ENCODE measurements around the gene CCDC188. TPM values are rescaled to one million over a fixed set of nuclear protein-coding genes. Genes with fewer than 3 reads are reported as not detected.

Gene CCDC188
- total and polyA plus RNA-seq, 4 donors: not detected

DNA sequence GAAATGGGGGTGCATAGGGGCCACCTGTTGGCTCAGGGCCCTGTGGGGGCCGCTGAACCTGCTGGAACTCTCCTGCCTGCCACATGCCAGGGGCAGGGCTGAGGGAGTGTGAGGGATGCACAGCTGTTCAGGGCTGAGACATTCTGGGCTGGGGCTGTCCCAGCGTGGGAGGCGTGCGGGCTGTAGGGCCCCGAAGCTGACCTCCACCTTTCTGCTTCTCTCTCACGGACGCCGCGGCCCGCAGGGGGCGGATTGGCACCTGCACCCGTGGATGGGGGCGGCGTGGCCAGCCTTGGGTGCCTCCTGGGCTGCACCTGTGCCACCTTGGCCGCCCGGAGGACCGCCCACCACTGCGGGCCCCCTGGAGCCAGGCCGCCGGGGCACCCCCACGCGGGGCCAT is 4.1 kb downstream of the CCDC188 start:
- no peak overlapping the region for H3K27ac ChIP-seq (ENCODE audit: low read depth in 1 of 2, low read length in 2 of 2)

DNA sequence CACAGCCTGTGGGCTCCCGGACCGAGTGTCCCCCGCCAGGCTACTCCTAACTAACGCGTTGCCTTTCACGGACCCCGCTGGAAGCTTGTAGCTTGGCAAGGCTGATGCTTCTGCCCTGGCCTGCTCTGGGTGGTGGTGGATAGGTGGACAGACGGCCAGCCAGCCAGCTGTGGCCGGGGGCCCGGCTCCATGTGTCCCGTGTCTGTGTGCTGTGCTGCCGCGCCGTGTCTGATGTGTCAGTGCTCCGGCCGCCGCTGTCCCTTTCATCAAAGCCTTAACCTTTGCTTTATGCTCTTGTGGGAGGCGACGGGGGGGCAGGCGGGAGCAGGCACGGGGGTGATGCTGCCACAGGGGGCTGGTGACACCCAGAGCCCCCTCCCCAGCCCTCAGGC is 5.0 kb downstream of the CCDC188 start:
- no peak for DNase-seq (ENCODE audit: low spot score)
- TF ChIP-seq HNF4G (IDR thresholded peaks at IDR 0.05) (no peak), RXRA (IDR thresholded peaks at IDR 0.05) (no peak), RAD21 (IDR thresholded peaks at IDR 0.05) (no peak), YY1 (IDR thresholded peaks at IDR 0.05) (no peak), NR2F2 (IDR thresholded peaks at IDR 0.05) (no peak), HNF4A (conservative IDR thresholded peaks at IDR 0.05) (no peak)
- TF ChIP-seq, protein P1, sequence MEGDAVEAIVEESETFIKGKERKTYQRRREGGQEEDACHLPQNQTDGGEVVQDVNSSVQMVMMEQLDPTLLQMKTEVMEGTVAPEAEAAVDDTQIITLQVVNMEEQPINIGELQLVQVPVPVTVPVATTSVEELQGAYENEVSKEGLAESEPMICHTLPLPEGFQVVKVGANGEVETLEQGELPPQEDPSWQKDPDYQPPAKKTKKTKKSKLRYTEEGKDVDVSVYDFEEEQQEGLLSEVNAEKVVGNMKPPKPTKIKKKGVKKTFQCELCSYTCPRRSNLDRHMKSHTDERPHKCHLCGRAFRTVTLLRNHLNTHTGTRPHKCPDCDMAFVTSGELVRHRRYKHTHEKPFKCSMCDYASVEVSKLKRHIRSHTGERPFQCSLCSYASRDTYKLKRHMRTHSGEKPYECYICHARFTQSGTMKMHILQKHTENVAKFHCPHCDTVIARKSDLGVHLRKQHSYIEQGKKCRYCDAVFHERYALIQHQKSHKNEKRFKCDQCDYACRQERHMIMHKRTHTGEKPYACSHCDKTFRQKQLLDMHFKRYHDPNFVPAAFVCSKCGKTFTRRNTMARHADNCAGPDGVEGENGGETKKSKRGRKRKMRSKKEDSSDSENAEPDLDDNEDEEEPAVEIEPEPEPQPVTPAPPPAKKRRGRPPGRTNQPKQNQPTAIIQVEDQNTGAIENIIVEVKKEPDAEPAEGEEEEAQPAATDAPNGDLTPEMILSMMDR (IDR thresholded peaks at IDR 0.05; ENCODE audit: low read depth, low read length, missing input control): no peak
- TF ChIP-seq, protein P2, sequence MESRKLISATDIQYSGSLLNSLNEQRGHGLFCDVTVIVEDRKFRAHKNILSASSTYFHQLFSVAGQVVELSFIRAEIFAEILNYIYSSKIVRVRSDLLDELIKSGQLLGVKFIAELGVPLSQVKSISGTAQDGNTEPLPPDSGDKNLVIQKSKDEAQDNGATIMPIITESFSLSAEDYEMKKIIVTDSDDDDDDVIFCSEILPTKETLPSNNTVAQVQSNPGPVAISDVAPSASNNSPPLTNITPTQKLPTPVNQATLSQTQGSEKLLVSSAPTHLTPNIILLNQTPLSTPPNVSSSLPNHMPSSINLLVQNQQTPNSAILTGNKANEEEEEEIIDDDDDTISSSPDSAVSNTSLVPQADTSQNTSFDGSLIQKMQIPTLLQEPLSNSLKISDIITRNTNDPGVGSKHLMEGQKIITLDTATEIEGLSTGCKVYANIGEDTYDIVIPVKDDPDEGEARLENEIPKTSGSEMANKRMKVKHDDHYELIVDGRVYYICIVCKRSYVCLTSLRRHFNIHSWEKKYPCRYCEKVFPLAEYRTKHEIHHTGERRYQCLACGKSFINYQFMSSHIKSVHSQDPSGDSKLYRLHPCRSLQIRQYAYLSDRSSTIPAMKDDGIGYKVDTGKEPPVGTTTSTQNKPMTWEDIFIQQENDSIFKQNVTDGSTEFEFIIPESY (IDR thresholded peaks at IDR 0.05): no peak
- H3K9ac ChIP-seq (ENCODE audit: low read depth in 1 of 2, low read length in 2 of 2): no peak overlapping the region
- H3K4me1 ChIP-seq (ENCODE audit: control insufficient read depth in 4 of 4, insufficient read depth in 4 of 4, low read length in 3 of 4): no peaks in the 10 kb centered on the region
- no peak overlapping the region for H3K27ac ChIP-seq (ENCODE audit: low read depth in 1 of 2, low read length in 2 of 2)
- H3K36me3 ChIP-seq (ENCODE audit: control insufficient read depth in 4 of 4, insufficient read depth in 3 of 4, low read depth in 1 of 4, low read length in 3 of 4): peaks cover 0 to 9% (median 0%) of the 10 kb centered on the region in 4 donors
- no peaks in the 10 kb centered on the region for H3K9me3 ChIP-seq (ENCODE audit: control insufficient read depth in 4 of 4, low read length in 3 of 4)
- WGBS: 96% methylated on average over 21 of the region's 21 CpGs
- H3K27me3 ChIP-seq (ENCODE audit: control insufficient read depth in 4 of 4, insufficient read depth in 4 of 4, low read length in 3 of 4): no peaks in the 10 kb centered on the region
- H3K4me3 ChIP-seq (ENCODE audit: low read depth in 1 of 3, low read length in 3 of 3): no peak overlapping the region

More for the DNA sequence above, 4.1 kb downstream of the CCDC188 start:
- no peak for DNase-seq (ENCODE audit: low spot score)
- Histone ChIP-seq H3K36me3 (ENCODE audit: control insufficient read depth in 4 of 4, insufficient read depth in 3 of 4, low read depth in 1 of 4, low read length in 3 of 4) (peaks cover 0 to 5% (median 0%) of the 10 kb centered on the region in 4 donors), H3K4me1 (ENCODE audit: control insufficient read depth in 4 of 4, insufficient read depth in 4 of 4, low read length in 3 of 4) (no peaks in the 10 kb centered on the region), H3K27me3 (ENCODE audit: control insufficient read depth in 4 of 4, insufficient read depth in 4 of 4, low read length in 3 of 4) (no peaks in the 10 kb centered on the region), H3K9ac (ENCODE audit: low read depth in 1 of 2, low read length in 2 of 2) (no peak overlapping the region), H3K9me3 (ENCODE audit: control insufficient read depth in 4 of 4, low read length in 3 of 4) (no peaks in the 10 kb centered on the region), H3K4me3 (ENCODE audit: low read depth in 1 of 3, low read length in 3 of 3) (no peak overlapping the region)
- TF ChIP-seq RXRA (IDR thresholded peaks at IDR 0.05): no peak
- TF ChIP-seq, protein P3, sequence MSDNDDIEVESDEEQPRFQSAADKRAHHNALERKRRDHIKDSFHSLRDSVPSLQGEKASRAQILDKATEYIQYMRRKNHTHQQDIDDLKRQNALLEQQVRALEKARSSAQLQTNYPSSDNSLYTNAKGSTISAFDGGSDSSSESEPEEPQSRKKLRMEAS (IDR thresholded peaks at IDR 0.05): no peak
- TF ChIP-seq FOXA1 (IDR thresholded peaks at IDR 0.05): no peak
- TF ChIP-seq HNF4G (IDR thresholded peaks at IDR 0.05): no peak
- no peak for TF ChIP-seq SP1 (IDR thresholded peaks at IDR 0.05)
- TF ChIP-seq, protein P4, sequence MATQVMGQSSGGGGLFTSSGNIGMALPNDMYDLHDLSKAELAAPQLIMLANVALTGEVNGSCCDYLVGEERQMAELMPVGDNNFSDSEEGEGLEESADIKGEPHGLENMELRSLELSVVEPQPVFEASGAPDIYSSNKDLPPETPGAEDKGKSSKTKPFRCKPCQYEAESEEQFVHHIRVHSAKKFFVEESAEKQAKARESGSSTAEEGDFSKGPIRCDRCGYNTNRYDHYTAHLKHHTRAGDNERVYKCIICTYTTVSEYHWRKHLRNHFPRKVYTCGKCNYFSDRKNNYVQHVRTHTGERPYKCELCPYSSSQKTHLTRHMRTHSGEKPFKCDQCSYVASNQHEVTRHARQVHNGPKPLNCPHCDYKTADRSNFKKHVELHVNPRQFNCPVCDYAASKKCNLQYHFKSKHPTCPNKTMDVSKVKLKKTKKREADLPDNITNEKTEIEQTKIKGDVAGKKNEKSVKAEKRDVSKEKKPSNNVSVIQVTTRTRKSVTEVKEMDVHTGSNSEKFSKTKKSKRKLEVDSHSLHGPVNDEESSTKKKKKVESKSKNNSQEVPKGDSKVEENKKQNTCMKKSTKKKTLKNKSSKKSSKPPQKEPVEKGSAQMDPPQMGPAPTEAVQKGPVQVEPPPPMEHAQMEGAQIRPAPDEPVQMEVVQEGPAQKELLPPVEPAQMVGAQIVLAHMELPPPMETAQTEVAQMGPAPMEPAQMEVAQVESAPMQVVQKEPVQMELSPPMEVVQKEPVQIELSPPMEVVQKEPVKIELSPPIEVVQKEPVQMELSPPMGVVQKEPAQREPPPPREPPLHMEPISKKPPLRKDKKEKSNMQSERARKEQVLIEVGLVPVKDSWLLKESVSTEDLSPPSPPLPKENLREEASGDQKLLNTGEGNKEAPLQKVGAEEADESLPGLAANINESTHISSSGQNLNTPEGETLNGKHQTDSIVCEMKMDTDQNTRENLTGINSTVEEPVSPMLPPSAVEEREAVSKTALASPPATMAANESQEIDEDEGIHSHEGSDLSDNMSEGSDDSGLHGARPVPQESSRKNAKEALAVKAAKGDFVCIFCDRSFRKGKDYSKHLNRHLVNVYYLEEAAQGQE (IDR thresholded peaks at IDR 0.05): no peak
- no peak for TF ChIP-seq HNF4A (conservative IDR thresholded peaks at IDR 0.05)
- no peak for TF ChIP-seq YY1 (IDR thresholded peaks at IDR 0.05)
- TF ChIP-seq GABPA (IDR thresholded peaks at IDR 0.05 in 1 of 2, conservative IDR thresholded peaks at IDR 0.05 in 1 of 2): no peak
- TF ChIP-seq, protein P5, sequence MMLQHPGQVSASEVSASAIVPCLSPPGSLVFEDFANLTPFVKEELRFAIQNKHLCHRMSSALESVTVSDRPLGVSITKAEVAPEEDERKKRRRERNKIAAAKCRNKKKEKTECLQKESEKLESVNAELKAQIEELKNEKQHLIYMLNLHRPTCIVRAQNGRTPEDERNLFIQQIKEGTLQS (IDR thresholded peaks at IDR 0.05): no peak
- TF ChIP-seq, protein P2 (IDR thresholded peaks at IDR 0.05): no peak
- no peak for TF ChIP-seq TAF1 (conservative IDR thresholded peaks at IDR 0.05)
- no peak for TF ChIP-seq EGR1 (IDR thresholded peaks at IDR 0.05; ENCODE audit: low read depth in 2 of 2)
- no peak for TF ChIP-seq NR2F2 (IDR thresholded peaks at IDR 0.05)
- no peak for TF ChIP-seq RAD21 (IDR thresholded peaks at IDR 0.05)
- no peak for TF ChIP-seq FOXA2 (IDR thresholded peaks at IDR 0.05)
- 89% methylated on average over 22 of the region's 22 CpGs for WGBS

All from liver (tissue), 9 donors.